Measurements from ENCODE around the gene ARL4D.
"Not testable (repeated sequence)": the region's sequence is repeated elsewhere in the genome, so short reads cannot be mapped to it uniquely, and the experiment has no call there.

The ARL4D gene

DNA sequence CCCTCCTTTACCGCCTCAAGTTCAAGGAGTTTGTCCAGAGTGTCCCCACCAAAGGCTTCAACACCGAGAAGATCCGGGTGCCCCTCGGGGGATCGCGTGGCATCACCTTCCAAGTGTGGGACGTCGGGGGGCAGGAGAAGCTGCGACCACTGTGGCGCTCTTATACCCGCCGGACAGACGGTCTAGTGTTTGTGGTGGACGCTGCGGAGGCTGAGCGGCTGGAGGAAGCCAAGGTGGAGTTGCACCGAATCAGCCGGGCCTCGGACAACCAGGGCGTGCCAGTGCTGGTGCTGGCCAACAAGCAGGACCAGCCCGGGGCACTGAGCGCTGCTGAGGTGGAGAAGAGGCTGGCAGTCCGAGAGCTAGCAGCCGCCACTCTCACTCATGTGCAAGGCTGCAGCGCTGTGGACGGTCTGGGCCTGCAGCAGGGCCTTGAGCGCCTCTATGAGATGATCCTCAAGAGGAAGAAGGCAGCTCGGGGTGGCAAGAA is 1.1 kb downstream of the ARL4D start:
- no peak for DNase-seq

- no peak for DNase-seq
These were observed 2.3 kb downstream of the ARL4D start for GRCh38 chr17:43400943-43401717.

DNA sequence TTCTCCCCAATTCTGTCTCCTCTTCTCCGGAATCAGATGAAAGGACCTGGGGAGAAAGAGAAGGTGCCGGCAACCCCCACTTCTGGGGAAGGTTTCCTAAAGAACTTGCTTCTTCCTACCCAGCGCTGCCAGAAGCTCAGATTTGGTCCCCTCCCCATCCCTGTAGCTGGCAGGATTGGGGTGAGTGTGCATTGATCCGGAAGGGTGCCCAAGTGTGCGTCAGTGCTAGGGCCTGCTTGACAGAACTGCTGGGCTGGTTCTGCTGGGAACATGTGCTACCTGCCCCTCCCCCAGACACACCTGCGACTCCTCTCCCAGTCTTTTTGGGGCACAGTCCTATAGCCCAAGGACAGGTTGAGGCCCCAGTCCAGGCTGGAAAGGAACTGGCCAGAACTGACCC is 3.3 kb downstream of the ARL4D start:
- DNase-seq, result no peak

GRCh38 chr17:43402567-43402966 is 3.8 kb downstream of the ARL4D start:
- DNase-seq, result no peak

GRCh38 chr17:43403846-43404245 is 5.1 kb downstream of the ARL4D start:
- no peak for DNase-seq

DNA sequence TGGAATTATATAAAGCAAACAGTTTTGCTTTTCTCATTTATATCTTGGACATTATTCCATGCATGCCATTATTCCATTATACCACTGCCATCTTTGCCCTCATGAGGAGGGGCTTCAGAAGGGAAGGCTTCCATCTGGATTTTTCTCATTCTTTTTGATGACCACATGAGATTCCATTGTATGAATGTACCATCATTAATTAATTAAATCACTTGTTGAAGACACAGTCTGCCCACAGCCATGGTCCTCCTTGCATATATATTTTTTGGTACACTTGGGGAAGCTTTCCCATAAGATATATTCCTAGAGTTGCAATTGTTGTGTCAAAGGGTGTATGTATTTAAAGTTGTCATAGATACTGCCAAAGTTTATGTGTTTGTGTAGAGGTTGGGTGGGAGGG is 7.1 kb downstream of the ARL4D start:
- DNase-seq, result no peak

DNA sequence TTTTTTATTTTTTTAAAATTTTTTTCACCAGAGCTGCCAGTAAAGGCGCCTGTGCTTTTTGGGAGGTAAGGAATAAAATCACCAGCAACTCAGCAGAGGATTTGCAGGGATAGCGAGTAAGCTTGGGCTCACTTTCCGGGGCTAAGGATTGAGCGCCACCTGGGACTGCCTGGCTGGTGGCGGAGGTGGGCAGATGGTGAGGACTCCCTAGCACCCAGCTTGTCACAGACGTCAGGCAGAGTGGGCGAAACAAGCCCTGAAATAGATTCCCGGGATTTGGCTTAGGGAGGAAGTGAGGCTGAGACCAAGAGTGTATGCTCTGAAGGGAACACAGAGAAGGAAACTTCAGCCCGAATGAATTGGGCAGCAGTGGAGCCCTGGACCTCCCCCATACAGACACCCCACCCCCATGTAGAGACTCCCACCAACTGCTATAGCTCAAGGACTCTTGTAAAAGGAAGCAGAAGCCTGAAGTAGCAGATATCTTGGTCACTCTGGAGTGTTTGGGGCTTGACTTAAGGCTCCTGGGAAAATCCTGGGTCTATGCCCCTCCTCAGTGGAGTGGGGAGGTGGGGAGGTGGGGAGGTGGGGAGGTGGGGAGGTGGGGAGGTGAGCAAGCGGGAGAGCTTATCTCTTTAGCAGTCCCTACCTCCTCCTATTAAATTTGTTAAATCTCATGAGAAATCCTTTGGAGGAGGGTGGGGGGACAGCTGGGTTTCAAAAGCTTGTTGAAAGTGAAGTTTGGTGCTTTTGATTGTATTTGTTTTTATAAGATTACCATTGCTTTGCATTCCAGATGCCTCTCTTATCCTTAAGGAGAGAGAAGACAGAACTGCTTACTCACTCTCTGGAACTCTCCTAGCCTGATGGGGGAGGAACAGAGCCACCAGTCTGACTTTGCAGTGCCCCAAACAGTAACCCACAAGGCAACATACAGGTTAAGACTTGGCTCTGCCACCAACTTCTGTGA is 8.2 kb downstream of the ARL4D start:
- DNase-seq, result no peak

DNA sequence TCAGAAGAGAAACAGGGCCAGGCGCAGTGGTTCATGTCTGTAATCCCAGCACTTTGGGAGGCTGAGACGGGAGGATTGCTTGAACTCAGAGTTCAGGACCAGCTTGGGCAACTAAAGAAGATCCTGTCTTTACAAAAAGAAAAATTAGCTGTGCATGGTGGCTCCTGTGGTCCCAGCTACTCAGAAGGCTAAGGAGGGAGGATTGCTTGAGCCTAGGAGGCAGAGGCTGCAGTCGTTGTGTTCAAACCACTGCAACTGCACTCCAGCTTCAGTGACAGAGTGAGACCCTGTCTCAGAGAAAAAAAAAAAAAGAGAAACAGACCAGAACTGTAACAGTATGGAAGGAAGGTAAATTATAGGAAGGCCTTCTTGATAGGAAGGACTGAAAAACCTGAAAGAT is 10.3 kb downstream of the ARL4D start:
- no peak for DNase-seq

DNA sequence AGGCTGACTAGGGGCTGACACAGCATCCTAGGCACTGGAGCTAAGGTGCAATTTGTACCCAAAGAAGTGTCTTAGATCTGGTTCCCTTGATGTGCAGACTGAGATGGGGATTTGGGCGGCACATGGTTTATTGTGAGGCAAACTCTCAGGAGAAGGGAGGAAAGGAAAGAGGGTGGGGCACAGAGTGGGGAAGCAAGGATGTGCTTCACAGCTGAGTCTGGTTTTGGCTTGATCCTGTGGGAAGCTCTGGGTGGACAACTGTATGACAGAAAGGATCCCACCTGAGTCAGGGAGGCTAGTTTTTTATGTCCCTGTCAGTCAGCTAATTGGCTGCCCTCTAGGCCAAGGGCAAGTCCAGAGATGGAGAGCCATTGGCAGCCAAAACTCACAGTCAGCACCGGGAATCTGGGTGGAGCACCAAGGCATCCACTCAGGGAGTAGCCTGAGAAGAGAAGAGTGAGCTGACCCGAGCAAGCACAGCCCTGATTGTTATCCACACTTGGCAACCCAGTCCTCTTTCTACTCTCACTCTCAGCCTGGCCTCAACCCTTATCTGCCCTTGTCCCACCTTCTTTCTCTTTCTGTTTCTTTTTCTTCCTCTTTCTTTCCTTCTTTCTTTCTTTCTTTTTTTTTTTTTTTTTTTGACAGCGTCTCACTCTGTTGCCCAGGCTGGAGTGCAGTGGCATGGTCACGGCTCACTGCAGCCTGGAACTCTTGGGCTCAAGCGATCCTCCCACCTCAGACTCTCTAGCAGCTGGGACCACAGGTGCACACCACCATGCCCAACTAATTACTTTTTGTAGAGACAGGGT is 12.0 kb downstream of the ARL4D start:
- DNase-seq, result no peak

DNA sequence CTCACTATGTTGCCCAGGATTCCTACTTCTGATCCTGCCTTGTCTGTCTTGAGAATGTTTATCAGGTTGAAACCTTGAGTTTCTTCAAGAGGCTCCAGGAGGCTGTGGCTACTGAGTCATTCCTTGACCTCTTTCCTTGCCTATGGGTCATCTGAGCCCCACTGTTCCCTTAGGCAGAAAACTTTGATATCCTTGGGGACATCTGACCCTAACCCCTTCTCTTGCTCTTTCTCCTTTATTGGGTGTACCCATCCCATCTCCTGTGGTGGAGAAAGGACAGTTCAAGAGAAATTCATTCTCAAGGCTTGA is 12.5 kb downstream of the ARL4D start:
- no peak for DNase-seq

DNA sequence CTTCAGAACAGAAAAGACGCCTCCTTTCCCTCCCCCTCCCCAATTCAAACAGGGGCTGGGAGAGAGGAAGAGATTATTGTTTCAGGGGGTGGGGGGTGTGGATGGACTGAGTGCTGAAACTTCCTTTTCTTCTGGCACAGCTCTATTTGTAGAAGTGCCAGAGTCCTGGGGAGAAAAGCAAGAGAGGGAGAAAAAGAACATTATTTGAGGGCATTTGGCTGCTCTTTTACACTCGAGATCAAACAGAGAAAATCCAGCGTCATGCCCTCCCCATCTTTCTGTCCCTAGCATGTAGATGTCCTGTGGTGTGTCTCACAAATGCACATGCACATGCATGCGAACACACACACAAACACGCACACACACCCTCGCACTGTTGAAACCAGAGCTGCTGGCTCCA is 13.0 kb downstream of the ARL4D start:
- no peak for DNase-seq

GRCh38 chr17:43412166-43412565 is 13.4 kb downstream of the ARL4D start:
- DNase-seq, result no peak

- DNase-seq, result peak; percentile 13
These were observed 18.5 kb downstream of the ARL4D start for GRCh38 chr17:43416998-43417890.

- peak; percentile 66 for DNase-seq
These were observed 19.9 kb downstream of the ARL4D start for GRCh38 chr17:43418441-43419374.

DNA sequence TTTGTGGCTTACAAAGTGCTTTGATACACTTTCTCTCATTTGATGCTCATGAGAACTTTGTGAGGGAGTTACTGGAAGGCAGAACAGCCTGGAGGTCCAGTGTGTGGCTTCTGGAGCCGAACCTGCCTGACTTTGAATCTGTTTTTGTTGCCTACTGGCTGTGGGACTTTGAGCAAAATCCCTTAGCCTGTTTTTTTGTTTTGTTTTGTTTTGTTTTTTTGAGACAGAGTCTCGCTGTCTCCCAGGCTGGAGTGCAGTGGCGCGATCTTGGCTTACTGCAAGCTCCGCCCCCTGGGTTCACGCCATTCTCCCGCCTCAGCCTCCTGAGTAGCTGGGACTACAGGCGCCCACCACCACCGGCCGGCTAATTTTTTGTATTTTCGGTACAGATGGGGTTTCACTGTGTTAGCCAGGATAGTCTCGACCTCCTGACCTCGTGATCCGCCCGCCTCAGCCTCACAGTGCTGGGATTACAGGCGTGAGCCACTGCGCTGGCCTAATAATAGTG is 20.6 kb downstream of the ARL4D start:
- DNase-seq, result not testable (repeated sequence)

DNA sequence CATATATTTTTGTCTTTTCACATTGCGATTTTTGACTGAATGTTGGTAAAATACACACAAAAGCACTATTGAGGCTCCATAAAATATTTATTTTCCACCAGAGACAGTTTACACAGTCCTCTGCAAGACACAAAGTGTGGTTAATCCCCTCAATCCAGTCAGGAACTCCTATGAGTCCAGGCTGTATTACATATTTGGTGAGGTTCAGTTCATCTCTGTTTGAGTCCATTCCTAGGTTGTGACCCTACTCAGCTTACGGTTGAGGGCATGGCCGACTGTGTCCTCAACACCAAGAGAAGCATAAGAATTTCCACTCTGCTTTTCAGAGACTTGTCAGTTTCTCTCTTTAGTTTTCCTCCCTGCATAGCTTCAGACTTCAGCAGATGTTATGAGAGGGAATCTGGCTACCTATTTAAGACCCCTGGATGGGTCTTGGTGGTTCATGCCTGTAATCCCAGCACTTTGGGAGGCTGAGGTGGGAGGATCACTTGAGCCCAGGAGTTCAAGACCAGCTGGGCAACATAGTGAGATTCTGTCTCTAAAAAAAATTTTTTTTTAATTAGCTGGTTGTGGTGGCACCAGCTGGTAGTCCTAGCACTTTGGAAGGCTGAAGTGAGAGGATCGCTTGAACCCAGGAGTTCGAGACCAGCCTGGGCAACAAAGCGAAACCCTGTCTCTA is 25.1 kb downstream of the ARL4D start:
- DNase-seq, result no peak

DNA sequence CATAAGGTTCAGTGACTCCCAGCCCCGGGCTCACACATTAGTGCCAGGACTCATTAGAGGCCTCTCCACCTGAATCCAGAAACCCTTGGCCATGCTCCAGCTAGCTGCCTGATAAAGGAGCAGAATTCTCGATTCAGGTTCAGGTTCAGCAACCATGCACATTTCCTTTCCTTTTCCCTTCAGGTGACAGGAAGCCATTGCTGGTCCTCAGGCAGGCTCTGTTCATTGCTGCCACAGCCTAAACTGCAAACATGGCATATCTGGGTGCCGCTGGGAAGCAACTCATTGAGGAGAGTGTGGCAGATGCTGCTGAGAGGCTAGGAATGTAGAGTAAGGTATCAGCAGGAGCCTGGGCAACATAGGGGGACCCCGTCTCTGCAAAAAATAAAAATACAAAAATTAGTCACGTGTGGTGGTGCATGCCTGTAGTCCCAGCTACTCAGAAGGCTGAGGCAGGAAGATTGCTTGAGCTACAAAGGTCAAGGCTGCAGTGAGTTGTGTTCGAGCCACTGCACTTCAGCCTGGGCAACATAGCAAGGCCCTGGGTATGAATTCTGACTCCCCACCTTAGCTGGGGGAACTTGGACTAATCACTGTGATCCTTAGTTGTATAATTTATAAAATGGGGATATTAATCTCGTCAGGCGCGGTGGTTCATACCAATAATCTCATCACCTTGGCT is 28.7 kb downstream of the ARL4D start:
- DNase-seq, result peak; percentile 8

DNA sequence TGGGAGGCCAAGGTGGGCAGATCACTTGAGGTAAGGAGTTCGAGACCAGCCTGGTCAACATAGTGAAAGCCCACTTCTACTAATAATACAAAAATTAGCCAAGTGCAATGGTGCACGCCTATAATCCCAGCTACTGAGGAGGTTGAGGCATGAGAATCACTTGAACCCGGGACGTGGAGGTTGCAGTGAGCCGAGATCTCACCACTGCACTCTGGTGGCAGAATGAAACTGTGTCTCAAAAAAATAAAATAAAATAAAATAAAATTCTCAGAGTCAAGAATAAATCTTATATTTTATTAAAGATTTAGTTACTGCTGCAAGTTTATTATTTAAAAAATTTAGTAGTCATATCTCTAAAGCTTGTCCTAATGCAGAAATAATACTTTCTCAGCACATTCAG is 29.7 kb downstream of the ARL4D start:
- DNase-seq, result no peak

DNA sequence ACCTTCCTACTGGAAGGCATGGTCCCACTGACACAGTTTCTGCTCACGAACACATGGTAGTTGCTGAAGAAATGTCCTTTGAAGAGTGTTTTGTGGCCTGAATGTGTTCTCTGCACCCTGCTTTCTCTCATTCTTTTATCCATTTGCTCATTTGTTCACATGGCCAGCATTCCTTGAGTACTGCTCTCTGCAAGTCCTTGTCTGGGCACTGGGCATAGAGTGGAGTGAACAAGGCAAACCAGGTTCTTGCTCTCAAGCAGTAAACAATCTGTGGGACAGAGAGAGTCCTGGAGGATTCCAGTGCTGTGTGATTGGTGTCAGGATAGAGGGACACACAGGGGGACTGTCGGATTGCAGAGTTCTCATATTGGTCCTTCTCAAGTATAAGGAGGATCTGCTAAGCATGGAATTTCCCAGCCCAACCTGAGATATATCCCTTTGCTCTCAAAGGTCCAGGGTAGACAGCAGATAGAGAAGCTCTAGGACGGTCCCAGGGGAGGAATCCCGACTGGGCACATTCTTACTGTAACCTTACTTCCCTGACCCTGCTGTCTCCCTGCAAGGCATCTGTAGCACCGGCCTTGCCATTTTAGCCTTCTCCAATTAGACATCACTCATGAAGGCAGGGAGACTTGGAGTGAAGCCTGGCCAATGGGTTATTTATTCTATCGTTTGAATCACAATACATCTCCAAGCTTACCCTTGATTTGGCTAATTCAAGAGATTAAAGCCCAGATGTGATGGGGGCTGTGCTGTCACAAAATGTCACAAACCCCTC is 32.3 kb downstream of the ARL4D start:
- no peak for DNase-seq

Data from DMS79 treated with DMSO at 0.1 percent for 48 hours (cell line).